ENCODE results near the gene SPATA25.
"Not testable (repeated sequence)": the region's sequence is repeated elsewhere in the genome, so short reads cannot be mapped to it uniquely, and the experiment has no call there.

Gene SPATA25

GRCh38 chr20:45892828-45893500 lies 5.5 kb upstream of the SPATA25 start:
- no peak for DNase-seq (ENCODE audit: low spot score)

- DNase-seq (ENCODE audit: low spot score) = peak; percentile 84
These were observed 4.8 kb upstream of the SPATA25 start for GRCh38 chr20:45892049-45892825.

GRCh38 chr20:45890985-45891983 lies 3.9 kb upstream of the SPATA25 start, which contains the start of the genes CTSA and NEURL2:
TSS of gene CTSA (plus strand) at chr20:45891335. CDS start at chr20:45891569, 234 bp downstream.
TSS of gene NEURL2 (minus strand) at chr20:45891208. CDS start at chr20:45890991, 217 bp downstream.
- peak; percentile 98 for DNase-seq (ENCODE audit: low spot score)

GRCh38 chr20:45890077-45890984 lies 2.9 kb upstream of the SPATA25 start:
- DNase-seq (ENCODE audit: low spot score) = peak; percentile 91

GRCh38 chr20:45888681-45889080 lies 1.3 kb upstream of the SPATA25 start:
- DNase-seq (ENCODE audit: low spot score) = no peak

- no peak for DNase-seq (ENCODE audit: low spot score)
These were observed 654 bp downstream of the SPATA25 start for GRCh38 chr20:45886590-45887345.

GRCh38 chr20:45883100-45883469 lies 4.3 kb downstream of the SPATA25 start:
- DNase-seq (ENCODE audit: low spot score) = no peak

GRCh38 chr20:45882469-45883099 lies 4.8 kb downstream of the SPATA25 start:
- DNase-seq (ENCODE audit: low spot score) = no peak

GRCh38 chr20:45880988-45881788 lies 6.2 kb downstream of the SPATA25 start, which contains the start of gene ZSWIM1:
TSS of gene ZSWIM1 (plus strand) at chr20:45881227. CDS start at chr20:45882593, 1,366 bp downstream.
- peak; percentile 100 for DNase-seq (ENCODE audit: low spot score)

- no peak for DNase-seq (ENCODE audit: low spot score)
These were observed 9.2 kb downstream of the SPATA25 start for GRCh38 chr20:45878076-45878761.

- no peak for DNase-seq (ENCODE audit: low spot score)
These were observed 12.8 kb downstream of the SPATA25 start for GRCh38 chr20:45874576-45874975.

GRCh38 chr20:45874104-45874481 lies 13.3 kb downstream of the SPATA25 start:
- not testable (repeated sequence) for DNase-seq (ENCODE audit: low spot score)

GRCh38 chr20:45873409-45874103 lies 13.9 kb downstream of the SPATA25 start:
- DNase-seq (ENCODE audit: low spot score) = no peak

- no peak for DNase-seq (ENCODE audit: low spot score)
These were observed 14.8 kb downstream of the SPATA25 start for GRCh38 chr20:45872626-45873025.

GRCh38 chr20:45867819-45868176 lies 19.6 kb downstream of the SPATA25 start:
- DNase-seq (ENCODE audit: low spot score) = peak; percentile 65

- DNase-seq (ENCODE audit: low spot score) = no peak
These were observed 20.1 kb downstream of the SPATA25 start for GRCh38 chr20:45867136-45867818.

- no peak for DNase-seq (ENCODE audit: low spot score)
These were observed 21.0 kb downstream of the SPATA25 start for GRCh38 chr20:45866454-45866853.
